B cell (primary cell): ENCODE results near the gene ARID3A. TPM values are rescaled to one million over a fixed set of nuclear protein-coding genes. Genes with fewer than 3 reads are reported as not detected.

Experiments used
- polyA plus RNA-seq: library from polyadenylated mRNA; depleted of rRNA; stranded (reverse); fragments of >200 nt; gene quantifications from 2 replicates; pipeline ENCODE4 v1.2.3, GENCODE V29; 2012
- small RNA-seq: library from RNA; depleted of rRNA; stranded (forward); fragments of <200 nt; gene quantifications from one replicate; pipeline ENCODE3, GENCODE V24; 2012; ENCODE audit warnings: low replicate concordance, low read depth; ENCODE audit not compliant: insufficient read length
- total RNA-seq, 2 donors: library from RNA; stranded (reverse); fragments of 120-200 nt in 1 of 2; gene quantifications; 1 replicate in 1 of 2; 2 replicates in 1 of 2; pipeline versions ENCODE4 v1.2.3 to v1.2.4, GENCODE V29; 2013 to 2022

Gene ARID3A
- total and polyA plus RNA-seq, 2 donors (not counting 1 experiment from before 2014, with no cell fraction given) = 22.9 to 60.5 TPM

Small RNAs within 50 kb of the gene (small RNA-seq; reads per million reads assigned to genes)
- gene RNU6-2 (9.3 reads per million, percentile 82 among the genes with 10 or more reads in this experiment), gene RNU6-9 (4.6 reads per million, percentile 65 among the genes with 10 or more reads in this experiment)

Other genes with a start within 250 kb of the ARID3A start
- gene FSTL3, start 249.6 kb upstream of the ARID3A start, total RNA-seq = 5.6 and 5.8 TPM in 2 replicates
- 2.6 and 5.8 TPM in 2 replicates for gene FSTL3, start 249.6 kb upstream of the ARID3A start, polyA plus RNA-seq
- not detected in 2 replicates for gene PRSS57, start 230.6 kb upstream of the ARID3A start, total RNA-seq
- not detected in 2 replicates for gene PRSS57, start 230.6 kb upstream of the ARID3A start, polyA plus RNA-seq
- not detected in 2 replicates for gene PALM, start 217.1 kb upstream of the ARID3A start, total RNA-seq
- 0.15 and 0.53 TPM in 2 replicates for gene PALM, start 217.1 kb upstream of the ARID3A start, polyA plus RNA-seq
- gene MISP, start 174.9 kb upstream of the ARID3A start, total RNA-seq = not detected in 2 replicates
- gene MISP, start 174.9 kb upstream of the ARID3A start, polyA plus RNA-seq = not detected in 2 replicates
- gene PTBP1, start 128.6 kb upstream of the ARID3A start, total RNA-seq = 304 and 309 TPM in 2 replicates
- gene PTBP1, start 128.6 kb upstream of the ARID3A start, polyA plus RNA-seq = 137 and 154 TPM in 2 replicates
- not detected in 2 replicates for gene PLPPR3, start 104.1 kb upstream of the ARID3A start, total RNA-seq
- not detected in 2 replicates for gene PLPPR3, start 104.1 kb upstream of the ARID3A start, polyA plus RNA-seq
- 0.44 and 0.70 TPM in 2 replicates for gene AZU1, start 98.2 kb upstream of the ARID3A start, total RNA-seq
- gene AZU1, start 98.2 kb upstream of the ARID3A start, polyA plus RNA-seq = 0.13 and 0.59 TPM in 2 replicates
- gene PRTN3, start 85.0 kb upstream of the ARID3A start, total RNA-seq = not detected in 2 replicates
- not detected in 2 replicates for gene PRTN3, start 85.0 kb upstream of the ARID3A start, polyA plus RNA-seq
- gene ELANE, start 73.7 kb upstream of the ARID3A start, total RNA-seq = not detected in 2 replicates
- gene ELANE, start 73.7 kb upstream of the ARID3A start, polyA plus RNA-seq = 0.18 TPM in 1 of 2 replicates, not detected in the other
- 0.79 and 0.87 TPM in 2 replicates for gene CFD, start 66.4 kb upstream of the ARID3A start, total RNA-seq
- 2.9 and 6.6 TPM in 2 replicates for gene CFD, start 66.4 kb upstream of the ARID3A start, polyA plus RNA-seq
- 85.0 and 88.6 TPM in 2 replicates for gene MED16, start 32.8 kb upstream of the ARID3A start, total RNA-seq
- 60.3 and 85.3 TPM in 2 replicates for gene MED16, start 32.8 kb upstream of the ARID3A start, polyA plus RNA-seq
- gene RNU6-9, start 32.6 kb upstream of the ARID3A start, total RNA-seq = not detected in 2 replicates
- gene RNU6-9, start 32.6 kb upstream of the ARID3A start, polyA plus RNA-seq = not detected in 2 replicates
- 165 and 176 TPM in 2 replicates for gene R3HDM4, start 12.8 kb upstream of the ARID3A start, total RNA-seq
- 168 and 185 TPM in 2 replicates for gene R3HDM4, start 12.8 kb upstream of the ARID3A start, polyA plus RNA-seq
- gene KISS1R, start 8.7 kb upstream of the ARID3A start, total RNA-seq = 0.56 and 0.79 TPM in 2 replicates
- 0.55 and 1.3 TPM in 2 replicates for gene KISS1R, start 8.7 kb upstream of the ARID3A start, polyA plus RNA-seq
- 50.5 and 60.5 TPM in 2 replicates for gene WDR18, start 58.3 kb downstream of the ARID3A start, total RNA-seq
- gene WDR18, start 58.3 kb downstream of the ARID3A start, polyA plus RNA-seq = 29.6 and 48.5 TPM in 2 replicates
- 0.10 and 0.42 TPM in 2 replicates for gene GRIN3B, start 74.4 kb downstream of the ARID3A start, total RNA-seq
- gene GRIN3B, start 74.4 kb downstream of the ARID3A start, polyA plus RNA-seq = 0.07 and 0.10 TPM in 2 replicates
- gene TMEM259, start 95.1 kb downstream of the ARID3A start, total RNA-seq = 373 and 377 TPM in 2 replicates
- 607 and 730 TPM in 2 replicates for gene TMEM259, start 95.1 kb downstream of the ARID3A start, polyA plus RNA-seq
- gene RNU6-2, start 95.5 kb downstream of the ARID3A start, total RNA-seq = not detected in 2 replicates
- not detected in 2 replicates for gene RNU6-2, start 95.5 kb downstream of the ARID3A start, polyA plus RNA-seq
- 186 and 198 TPM in 2 replicates for gene CNN2, start 100.6 kb downstream of the ARID3A start, total RNA-seq
- 301 and 325 TPM in 2 replicates for gene CNN2, start 100.6 kb downstream of the ARID3A start, polyA plus RNA-seq
- 192 and 206 TPM in 2 replicates for gene ABCA7, start 114.1 kb downstream of the ARID3A start, total RNA-seq
- 281 and 425 TPM in 2 replicates for gene ABCA7, start 114.1 kb downstream of the ARID3A start, polyA plus RNA-seq
- 490 and 523 TPM in 2 replicates for gene ARHGAP45, start 141.1 kb downstream of the ARID3A start, total RNA-seq
- 488 and 579 TPM in 2 replicates for gene ARHGAP45, start 141.1 kb downstream of the ARID3A start, polyA plus RNA-seq
- 103 and 106 TPM in 2 replicates for gene POLR2E, start 169.3 kb downstream of the ARID3A start, total RNA-seq
- gene POLR2E, start 169.3 kb downstream of the ARID3A start, polyA plus RNA-seq = 84.5 and 121 TPM in 2 replicates
- 202 and 213 TPM in 2 replicates for gene GPX4, start 178.0 kb downstream of the ARID3A start, total RNA-seq
- 303 and 317 TPM in 2 replicates for gene GPX4, start 178.0 kb downstream of the ARID3A start, polyA plus RNA-seq
- gene SBNO2, start 248.2 kb downstream of the ARID3A start, total RNA-seq = 83.3 and 85.9 TPM in 2 replicates
- gene SBNO2, start 248.2 kb downstream of the ARID3A start, polyA plus RNA-seq = 42.8 and 47.3 TPM in 2 replicates